Adrenal gland (tissue), 5 donors: ENCODE data around the gene AKR1A1.

Experiments used
- CTCF ChIP-seq, 6 experiments: fragments of 450-650 bp in 4 of 6; fragments of 200-600 bp in 2 of 6; sonication (generic) in 1 of 6; IDR thresholded peaks; 1 replicate in 5 of 6; 2 replicates in 1 of 6; pipeline versions ENCODE4 v1.5.1 to v1.8.0; 2016 to 2021; ENCODE audit warnings: antibody characterized with exemption in 6 of 6, mild to moderate bottlenecking in 2 of 6, moderate library complexity in 1 of 6
- POLR2A ChIP-seq, 2 donors: fragments of 450-650 bp; IDR thresholded peaks; one replicate each; pipeline ENCODE4 v1.6.1; 2017; ENCODE audit warnings: antibody characterized with exemption in 2 of 2, mild to moderate bottlenecking in 2 of 2, moderate library complexity in 1 of 2
- donor health status: DM: no; HTN: no; CAD: no.

GRCh38 chr1:45574105-45574626 is 23.5 kb downstream of the AKR1A1 start:
- TF ChIP-seq POLR2A (IDR thresholded peaks at IDR 0.05), result no peak
- TF ChIP-seq CTCF (IDR thresholded peaks at IDR 0.05), result no peak
